ENCODE measurements around the gene SGCA.
A peak's percentile ranks its signal among the peaks of the same experiment; 100 is the strongest.

Gene SGCA

DNA sequence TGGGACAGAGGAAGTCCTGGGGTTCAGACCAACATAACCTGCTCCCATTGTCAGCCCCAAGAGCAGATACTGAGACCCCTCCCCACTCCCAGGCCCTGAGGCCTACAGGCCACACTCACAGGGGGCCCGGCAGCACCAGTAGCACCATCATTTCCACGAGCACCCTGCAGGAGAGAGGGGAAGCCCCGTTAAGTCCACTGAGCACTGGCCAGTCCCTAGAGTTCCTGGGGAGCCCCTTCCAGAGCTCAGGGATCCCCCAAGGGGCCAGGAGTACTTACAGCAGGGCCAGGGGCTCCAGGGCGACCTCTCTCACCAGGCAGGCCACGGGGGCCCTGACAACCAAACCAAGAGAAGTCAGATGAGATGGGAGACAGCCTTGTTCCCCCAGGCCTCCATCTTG lies 30.2 kb downstream of the SGCA start:
- DNase-seq, result no peak

DNA sequence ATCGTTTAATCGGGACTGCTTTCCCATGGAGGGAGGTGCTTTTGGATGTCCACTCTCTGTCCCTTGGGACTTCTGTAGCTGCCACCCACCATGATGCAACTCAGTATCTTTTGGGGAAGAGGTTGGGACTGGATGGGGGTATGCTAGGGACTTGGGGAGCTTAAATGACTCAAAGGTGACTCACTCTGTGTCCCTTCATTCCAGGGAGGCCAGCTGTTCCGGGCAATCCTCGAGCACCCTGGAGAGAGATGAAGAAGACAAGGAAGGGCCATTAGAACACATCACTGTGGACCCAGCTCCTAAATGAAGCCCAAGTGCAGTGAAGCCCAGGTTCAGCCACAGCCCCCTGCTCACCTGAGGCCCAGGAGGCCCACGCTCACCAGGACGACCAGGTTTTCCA lies 31.0 kb downstream of the SGCA start:
- no peak for DNase-seq

DNA sequence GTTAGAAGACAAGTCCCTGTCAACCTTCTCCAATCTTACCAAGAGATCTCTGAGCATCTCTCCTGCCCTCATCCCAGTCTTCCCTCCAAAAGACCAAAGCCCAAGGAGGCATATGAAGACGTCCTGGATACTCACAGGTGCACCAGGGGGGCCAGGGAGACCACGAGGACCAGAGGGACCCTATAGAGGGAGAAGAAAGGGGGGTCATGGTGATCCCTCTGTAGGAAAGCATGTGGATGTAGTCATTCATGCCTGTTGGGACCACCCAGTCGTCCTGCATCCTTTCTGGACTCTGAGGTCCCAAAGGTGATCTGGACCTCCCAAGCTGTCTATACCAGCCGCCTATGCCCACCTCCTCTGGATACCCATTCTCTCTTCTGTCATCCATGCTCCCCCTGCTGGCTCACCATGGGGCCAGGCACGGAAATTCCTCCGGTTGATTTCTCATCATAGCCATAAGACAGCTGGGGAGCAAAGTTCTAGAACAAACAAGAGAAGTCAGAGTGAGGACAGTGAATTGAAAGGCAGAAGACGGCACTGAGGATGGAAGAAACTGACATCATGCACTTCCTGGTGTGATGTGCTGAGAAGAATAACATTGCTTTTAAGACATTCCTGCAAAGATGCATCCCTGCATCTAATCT lies 32.3 kb downstream of the SGCA start:
- peak; percentile 13 for DNase-seq

DNA sequence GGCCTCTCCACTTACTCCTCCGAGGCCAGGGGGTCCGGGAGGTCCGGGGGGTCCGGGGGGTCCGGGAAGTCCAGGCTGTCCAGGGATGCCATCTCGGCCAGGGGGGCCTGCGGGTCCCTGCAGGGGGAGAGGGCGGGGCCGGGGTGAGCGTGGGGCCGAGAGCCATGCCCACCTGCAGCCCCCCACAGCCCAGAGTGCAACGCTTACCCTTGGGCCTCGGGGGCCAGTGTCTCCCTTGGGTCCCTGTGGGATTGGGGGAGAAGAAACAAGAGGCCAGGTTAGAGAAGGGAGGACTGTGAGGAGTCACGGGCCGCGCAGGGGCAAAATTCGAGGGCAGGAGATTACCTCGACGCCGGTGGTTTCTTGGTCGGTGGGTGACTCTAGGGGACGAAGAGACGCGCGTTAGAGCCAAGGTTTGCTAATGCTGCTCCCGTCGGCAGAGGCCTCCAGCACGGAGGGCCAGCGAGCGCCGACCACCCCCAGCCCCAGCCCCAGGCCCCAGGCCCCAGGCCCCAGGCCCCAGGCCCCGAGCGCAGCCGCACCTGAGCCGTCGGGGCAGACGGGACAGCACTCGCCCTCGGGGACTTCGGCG lies 33.5 kb downstream of the SGCA start:
- no peak for DNase-seq

DNA sequence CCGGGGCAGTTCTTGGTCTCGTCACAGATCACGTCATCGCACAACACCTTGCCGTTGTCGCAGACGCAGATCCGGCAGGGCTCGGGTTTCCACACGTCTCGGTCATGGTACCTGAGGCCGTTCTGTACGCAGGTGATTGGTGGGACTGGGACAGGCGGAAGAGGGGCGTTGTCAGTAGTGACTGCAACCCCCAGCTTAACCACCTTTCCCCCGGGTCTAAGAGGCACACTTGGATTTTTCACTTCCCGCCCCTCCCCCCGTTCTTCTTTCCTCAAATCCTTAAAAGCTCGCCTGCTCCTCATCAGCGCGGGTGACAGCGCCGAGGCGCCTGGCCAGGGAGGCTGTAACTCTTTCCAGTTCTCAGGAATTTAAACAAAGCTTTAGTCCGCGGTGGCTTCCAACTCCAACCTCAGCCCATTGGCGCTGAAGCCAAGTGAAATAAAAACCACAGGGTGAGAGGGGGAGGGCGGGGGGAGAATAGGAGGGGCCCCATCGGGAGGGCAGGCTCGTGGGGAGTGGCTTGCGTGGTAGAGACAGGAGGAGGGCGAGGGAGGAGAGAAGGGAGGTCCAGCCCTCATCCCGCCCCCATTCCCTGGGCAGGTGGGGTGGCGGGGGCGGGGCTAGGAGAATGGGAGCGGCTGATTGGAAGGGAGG lies 34.1 kb downstream of the SGCA start:
- peak; percentile 90 for DNase-seq

DNA sequence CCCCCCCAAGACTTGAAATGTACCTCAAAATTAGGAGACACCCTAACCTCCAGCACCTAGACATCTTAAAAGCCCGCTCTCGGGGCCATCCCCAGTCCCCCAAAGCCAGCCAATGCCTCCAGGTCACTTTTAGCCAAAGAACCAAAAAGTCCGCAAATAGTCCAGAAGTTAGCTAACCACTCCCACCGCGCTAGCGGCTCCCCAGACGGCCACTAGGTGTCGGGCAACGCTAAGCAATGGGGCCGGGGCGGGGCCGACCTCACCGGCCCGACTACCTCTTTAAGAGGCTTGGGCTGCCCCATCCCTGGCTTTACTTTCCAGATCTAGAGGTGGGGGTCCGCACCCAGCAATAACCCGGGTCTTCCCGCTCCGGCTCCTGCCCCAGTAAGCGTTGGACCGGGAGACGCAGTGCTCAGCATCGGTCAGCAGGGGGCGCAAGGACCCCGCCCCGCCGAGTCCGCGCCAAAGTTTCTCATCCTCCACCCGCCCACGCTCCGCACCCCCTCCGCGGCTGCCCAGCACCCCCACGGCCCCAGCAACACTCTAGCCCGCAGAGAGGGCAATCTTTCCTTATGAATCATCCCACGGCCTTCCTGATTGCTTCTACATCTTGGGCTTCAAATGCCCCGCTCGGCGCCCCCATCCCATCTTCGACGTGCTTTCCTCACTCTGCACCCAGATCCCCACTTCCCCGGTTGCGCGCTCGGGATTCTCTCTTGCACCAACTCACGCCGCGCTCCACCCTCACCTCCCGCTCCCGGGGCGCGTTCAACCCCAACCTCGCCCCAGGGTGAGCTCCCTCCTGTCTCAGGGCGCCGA lies 34.9 kb downstream of the SGCA start:
- DNase-seq, result peak; percentile 90

DNA sequence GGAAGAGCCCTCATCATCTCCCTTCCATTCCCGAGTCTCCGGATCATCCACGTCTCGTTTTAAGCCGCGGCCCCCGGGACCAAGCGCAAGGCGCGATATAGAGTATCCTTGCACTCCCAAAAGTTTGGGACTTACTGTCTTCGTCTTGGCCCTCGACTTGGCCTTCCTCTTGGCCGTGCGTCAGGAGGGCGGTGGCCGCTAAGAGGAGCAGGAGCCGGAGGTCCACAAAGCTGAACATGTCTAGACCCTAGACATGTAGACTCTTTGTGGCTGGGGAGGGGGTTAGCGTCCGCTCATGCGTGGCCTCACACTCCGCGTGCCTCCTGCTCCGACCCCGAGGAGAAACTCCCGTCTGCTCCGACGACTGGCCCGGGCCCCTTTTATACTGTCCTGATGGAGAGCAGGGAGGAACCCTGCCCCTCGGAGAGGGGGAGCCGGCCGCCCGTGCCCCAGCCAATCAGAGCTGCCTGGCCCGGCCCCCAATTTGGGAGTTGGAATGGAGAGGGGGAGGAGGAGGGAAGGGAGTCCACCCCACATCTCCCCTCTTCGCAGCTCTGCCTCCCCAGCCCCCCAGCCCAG lies 35.6 kb downstream of the SGCA start, which contains the start of gene COL1A1:
Gene COL1A1, minus strand, starts transcription at position 356 of the 579 bp plus-strand sequence. Its CDS starts 118 bp downstream, at position 238.
- no peak for DNase-seq

DNA sequence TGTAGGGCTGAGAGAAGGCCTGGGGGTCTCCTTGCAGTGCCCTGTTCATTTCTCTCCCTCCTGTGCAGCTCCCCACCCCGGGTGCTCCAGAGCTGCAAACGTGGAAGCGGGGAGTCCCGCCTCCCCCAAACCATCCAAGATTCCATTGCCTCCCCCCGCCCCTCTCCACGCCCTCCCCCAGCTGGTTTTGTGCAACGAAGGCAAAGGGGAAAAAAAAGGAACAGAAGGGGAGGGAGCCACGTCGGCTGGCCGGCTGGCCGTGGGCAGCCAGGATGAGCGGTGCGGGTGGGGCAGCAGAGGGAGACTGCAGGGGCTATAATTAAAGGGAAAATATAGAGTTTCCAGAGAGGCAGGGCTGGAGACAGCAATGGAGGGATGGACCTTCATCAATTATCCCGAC lies 37.3 kb downstream of the SGCA start:
- DNase-seq, result peak; percentile 31

DNA sequence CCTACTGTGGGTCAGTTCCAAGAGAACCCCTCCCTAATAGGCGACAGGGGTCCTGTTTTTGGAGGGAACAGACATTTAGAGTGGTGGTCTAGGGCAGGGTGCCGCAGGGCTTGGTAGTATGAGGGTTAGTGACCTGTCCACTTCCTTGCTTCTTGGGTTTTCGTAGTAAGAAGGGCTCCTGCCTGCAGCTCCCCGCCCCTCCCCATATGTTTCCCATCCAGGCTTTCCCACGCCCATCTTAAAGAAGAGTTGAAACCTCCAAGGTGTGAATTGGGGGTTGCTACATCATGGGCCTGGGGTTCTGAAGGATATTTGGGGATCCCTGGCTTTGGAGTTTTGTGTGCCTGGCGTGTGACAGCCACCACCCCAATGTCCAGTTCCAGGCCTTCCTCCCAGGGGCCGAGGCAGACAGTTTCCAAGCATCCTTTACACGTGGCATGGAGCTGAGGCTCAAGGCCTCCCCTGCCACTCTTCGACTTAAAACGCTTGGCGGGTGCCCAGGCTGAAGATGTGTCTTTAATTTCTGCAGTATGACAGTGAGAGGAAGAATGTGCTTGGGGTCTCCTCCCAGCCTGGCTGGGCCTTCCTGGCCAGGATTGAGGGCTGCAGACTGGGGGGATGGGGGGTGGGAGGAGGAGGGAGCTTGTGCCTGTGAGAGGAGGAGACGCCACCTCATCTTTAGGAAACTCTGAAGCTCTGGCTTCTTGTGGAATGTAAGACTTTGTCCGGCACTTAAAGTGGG lies 38.0 kb downstream of the SGCA start:
- no peak for DNase-seq

DNA sequence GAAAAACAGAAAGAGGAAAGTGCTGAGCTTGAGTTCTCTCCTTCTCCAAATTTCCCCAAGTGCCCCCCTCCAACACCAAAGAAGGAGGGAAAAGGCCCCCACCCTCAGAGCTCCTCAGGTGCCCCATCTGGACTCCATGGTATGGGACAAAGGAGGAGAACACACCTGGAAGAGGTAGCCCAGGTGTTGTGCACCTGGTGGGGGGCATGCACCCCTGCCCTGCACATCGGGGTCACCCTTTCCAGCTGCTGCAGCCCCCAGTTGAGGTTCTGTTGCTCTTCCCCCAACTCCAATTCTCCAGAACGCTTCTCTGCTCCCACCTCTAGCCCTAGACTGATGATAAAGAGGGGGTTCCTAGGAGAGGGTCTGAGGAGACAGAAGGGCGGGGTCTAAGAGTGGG lies 38.6 kb downstream of the SGCA start:
- DNase-seq, result no peak

DNA sequence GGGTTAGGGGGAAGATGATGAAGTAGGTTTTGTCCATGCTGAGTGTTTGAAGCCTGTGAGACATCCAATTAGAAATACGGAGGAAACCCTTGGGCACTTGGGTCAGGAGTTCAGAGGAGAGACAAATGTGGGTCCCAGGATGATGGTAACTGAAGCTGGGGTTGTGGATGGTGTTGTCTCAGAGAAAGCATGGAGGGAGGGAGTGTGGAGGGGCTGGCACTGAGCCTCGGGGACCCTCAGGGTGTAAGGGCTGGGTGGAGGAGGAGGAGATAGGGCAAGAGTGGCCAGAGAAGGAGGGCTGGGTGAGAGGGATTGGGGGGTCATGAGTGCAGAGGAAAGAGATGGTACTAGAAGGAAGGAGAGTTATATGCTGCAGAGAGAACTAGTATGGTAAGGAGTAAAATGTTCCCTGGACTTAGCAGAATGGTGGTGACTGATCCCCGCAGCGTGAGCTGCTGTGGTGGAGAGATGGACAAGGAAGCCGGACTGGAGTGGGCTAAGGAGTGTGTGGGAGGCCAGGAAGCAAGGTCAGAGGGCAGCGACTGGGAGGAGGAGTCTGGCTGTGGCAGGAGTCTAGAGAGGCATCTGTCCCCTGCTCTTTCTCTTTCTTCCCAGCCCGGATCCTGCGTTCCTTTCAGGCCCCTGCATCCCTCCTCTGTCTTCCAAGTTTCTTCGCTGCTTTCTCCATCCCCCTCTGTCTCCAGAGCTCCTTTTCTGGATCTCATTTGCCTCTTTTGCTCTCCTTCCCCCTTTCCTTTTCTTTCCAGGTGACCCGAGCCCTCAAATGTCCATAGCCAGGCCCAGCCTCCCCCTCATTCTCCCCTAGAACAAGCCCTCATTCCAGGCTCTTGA lies 39.5 kb downstream of the SGCA start:
- no peak for DNase-seq

DNA sequence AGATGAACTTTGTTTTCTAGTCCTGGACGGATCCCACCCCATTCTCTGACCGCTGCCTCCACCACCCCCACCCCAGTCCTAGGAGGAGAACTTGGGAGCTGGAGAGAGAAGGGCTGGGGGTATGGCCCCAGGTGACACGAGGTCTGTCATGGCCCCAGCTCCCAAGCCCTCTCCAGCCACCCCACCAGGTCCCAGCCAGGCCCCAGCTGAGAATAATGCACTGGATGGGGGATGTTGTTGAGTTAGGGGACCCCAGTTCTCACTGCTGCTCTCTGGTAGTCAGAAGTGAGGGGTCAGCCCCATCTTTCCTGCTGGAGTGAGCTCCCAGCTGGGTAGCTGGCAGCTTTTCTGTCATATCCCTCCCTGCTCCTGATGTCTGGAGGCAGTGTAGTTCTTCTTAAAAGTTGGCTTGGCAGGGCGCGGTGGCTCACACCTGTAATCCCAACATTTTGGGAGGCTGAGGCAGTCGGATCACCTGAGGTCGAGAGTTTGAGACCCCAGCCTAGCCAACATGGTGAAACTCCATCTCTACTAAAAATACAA lies 40.2 kb downstream of the SGCA start:
- no peak for DNase-seq

DNA sequence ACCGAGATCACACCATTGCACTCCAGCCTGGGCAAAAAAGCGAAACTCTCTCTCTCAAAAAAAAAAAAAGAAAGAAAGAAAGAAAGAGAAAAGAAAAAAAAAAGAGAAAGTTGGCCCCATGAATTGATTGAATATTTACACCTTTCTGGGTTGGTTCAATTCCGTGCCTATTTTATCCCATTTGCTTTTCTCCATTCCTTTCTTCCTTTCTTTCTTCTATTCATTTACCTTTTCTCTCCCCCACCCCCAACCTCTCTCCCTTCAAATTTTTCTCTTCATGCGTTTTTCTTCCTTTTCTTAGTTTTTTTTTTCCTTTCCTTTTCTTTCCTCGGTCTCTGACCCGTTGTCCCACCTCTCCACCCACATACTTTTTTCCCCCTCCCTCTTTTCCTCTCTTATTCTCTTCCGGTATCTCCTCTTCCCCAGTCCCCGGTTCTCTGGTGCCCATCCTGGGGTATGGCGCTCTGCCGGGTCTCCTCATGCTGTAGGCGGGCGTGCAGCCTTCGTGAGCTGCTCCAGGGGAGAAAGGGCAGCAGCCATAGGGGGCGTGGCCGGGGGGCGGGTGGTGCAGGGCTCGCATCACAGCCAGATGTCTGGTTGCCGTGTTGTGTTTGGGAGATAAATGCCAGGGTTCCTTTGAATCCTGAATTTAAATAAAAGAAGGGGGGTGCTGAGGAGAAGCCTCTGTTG lies 40.9 kb downstream of the SGCA start:
- peak; percentile 43 for DNase-seq

DNA sequence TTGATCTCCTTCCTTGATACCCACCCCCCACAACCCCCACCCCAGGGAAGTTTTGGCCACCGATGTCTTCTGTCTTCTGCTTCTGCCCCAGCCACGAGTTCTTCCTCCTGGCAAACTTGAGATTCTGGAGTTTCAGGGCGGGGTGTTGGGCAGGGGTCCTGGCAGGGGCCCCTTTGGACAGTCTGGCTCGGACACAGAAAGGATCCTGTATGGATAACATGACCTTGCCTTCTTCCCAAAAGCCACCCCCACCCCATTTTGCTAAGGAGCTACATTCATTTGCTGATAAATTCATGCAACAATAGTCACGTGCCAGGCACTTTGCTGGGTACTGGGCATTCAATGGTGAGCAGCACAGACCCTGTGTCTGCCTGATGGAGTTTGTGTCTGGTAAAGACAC lies 41.5 kb downstream of the SGCA start:
- DNase-seq, result no peak

DNA sequence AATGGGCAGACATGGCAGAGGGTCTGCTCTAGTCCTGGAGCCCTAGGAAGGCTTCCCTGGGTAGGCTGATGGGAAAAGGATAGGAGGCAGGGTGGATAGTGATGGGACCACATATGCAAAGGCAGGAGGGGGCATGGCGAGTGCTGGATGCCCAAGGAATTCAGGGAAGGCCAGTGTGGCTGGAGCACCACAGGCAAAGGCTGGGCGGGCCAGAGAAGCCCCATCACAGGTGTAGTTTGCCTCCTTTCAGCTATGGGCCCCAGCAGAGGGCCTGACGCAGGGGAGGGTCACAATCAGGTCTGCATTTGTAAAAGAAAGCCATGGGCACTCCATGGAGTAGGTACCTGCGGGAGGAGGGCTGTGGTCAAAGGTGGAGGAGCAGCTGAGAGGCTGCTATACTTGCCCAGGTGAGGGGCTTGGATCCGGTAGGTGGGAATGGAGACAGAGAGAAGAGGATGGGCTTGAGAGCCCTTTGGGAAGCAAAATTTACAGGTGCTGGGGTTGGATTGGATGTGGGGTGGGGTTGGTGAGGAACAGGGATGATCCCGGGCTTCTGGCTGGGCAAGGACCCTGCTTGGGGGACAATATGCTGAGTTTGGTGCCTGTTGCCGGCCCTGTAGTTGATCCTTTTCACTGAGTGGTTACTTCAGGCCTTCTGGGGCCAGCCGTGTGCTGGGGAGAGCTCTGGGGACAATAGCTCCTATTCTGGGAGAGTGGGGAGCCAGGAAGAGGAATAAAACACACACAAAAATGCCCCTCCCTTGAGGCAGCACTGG lies 42.2 kb downstream of the SGCA start:
- no peak for DNase-seq

DNA sequence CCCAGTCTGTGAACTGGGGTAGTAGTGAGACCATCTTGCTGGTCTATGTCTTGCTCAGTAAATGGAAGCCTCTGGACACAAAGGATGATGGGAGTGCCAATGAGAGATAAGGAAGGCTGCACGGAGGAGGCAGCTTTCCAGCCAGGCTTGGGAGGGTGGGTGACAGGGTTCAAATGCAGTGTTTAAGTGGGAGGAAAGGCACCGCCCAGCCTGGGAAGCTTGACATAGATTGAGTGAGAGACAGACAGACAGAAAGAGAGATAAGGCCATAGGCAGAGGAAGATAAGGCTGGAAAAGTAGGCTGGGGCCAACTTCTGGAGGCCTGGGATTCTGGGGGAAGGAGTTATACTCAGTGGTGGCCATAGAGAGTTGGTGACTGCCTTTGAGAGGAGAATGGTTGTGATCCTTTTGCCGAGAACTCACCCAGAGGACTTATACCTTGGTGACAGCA lies 42.8 kb downstream of the SGCA start:
- no peak for DNase-seq

DNA sequence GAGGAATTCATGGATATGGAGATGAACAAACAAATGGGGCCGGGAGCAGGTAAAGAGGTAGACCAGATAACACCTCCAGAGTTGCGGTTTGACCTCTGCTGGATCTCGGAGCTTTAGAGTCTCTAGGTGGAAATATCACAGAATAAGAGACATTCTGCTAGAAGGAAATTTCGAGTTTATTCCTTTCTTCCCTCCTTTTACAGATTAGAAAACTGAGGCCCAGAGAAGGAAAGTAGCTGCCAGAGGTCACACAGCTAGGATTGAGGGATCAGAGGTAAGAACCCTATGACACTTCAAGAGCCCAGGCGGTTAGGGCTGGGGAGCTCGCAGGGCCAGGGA lies 43.3 kb downstream of the SGCA start:
- DNase-seq, result no peak

DNA sequence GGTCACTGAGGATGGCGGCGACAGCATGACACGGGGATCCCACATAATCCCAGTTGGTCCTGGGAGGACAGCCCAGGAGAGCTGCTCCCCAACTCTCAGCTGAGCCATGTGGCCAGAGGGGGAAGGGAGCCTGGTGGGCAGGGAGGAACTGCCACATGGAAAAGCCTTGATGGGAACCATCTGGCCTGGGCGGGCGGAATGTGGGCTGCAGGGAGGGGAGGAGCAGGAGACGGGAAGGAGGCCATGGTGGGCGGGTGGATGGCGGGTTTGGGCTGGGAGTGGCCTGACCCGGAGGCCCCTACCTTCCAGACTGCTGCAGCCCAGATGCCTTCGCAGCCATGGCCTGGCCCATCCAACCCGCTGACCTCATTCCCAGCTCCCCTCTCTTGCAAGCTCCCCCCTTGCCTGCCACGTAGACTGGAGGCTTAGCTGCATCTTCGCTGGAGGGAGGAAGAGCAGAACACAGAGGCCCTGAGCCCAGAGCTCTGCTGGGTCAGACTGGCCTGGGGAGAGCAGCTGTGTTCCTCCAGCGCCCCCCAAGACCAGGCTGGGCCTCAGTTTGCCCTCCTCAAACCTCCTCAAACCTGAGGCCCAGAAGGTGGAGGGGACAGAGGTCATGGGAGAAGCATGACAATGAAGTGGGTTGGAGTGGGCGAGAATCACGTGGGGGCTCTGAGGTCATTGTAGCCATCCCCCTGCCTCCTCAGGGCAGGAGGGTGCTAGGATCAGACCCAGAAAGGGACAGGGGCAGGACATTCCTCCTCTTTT lies 43.9 kb downstream of the SGCA start:
- DNase-seq, result no peak

Measured in NCI-H2227 treated with DMSO at 0.1 percent for 48 hours (cell line).